ENCODE measurements around the gene GABRB2.

GABRB2 gene

DNA sequence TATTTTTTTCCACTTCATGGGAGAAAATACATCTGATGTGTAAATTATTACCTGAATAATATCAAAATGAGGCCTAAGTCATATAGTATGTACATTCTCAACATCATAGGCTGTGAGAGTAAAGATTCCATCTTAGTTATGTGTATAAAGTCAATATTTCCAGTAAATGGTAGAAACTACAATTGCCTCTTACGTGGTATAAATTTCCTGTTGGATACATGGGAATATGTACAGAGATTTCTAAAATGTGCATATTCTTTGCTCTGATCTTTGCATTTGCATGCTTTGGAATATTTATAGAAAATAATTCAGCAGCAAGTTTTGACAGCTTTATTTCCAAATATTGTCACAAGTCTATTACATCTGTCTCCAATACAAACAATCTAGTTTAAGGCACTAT lies 78.8 kb downstream of the GABRB2 start:
- ChIA-PET CTCF (no interaction called here), POLR2A (no interaction called here)
- TF ChIP-seq FOXA1 (IDR thresholded peaks at IDR 0.05) = no peak
- TF ChIP-seq CTBP1 (IDR thresholded peaks at IDR 0.05; ENCODE audit: borderline replicate concordance) = no peak
- no peak for TF ChIP-seq HDGF (IDR thresholded peaks at IDR 0.05; ENCODE audit: borderline replicate concordance)
- no peak for TF ChIP-seq ZNF384 (IDR thresholded peaks at IDR 0.05)
- TF ChIP-seq TARDBP (IDR thresholded peaks at IDR 0.05) = no peak
- no peak for TF ChIP-seq ELF4 (IDR thresholded peaks at IDR 0.05)
- no peak for TF ChIP-seq BHLHE40 (IDR thresholded peaks at IDR 0.05; ENCODE audit: borderline replicate concordance)
- TF ChIP-seq ARNT (IDR thresholded peaks at IDR 0.05) = no peak
- no peak for TF ChIP-seq FOXM1 (IDR thresholded peaks at IDR 0.05; ENCODE audit: borderline replicate concordance)
- TF ChIP-seq SUZ12 (IDR thresholded peaks at IDR 0.05) = no peak
- TF ChIP-seq NFRKB (IDR thresholded peaks at IDR 0.05) = no peak
- TF ChIP-seq SP1 (IDR thresholded peaks at IDR 0.05) = no peak
- no peak for TF ChIP-seq FOXK2 (IDR thresholded peaks at IDR 0.05)
- TF ChIP-seq, protein P1, sequence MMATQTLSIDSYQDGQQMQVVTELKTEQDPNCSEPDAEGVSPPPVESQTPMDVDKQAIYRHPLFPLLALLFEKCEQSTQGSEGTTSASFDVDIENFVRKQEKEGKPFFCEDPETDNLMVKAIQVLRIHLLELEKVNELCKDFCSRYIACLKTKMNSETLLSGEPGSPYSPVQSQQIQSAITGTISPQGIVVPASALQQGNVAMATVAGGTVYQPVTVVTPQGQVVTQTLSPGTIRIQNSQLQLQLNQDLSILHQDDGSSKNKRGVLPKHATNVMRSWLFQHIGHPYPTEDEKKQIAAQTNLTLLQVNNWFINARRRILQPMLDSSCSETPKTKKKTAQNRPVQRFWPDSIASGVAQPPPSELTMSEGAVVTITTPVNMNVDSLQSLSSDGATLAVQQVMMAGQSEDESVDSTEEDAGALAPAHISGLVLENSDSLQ (IDR thresholded peaks at IDR 0.05) = no peak
- no peak for TF ChIP-seq LEF1 (IDR thresholded peaks at IDR 0.05; ENCODE audit: borderline replicate concordance)
- no peak for TF ChIP-seq L3MBTL2 (conservative IDR thresholded peaks at IDR 0.05)
- DNase-seq (ENCODE audit: extremely low spot score) = no peak

DNA sequence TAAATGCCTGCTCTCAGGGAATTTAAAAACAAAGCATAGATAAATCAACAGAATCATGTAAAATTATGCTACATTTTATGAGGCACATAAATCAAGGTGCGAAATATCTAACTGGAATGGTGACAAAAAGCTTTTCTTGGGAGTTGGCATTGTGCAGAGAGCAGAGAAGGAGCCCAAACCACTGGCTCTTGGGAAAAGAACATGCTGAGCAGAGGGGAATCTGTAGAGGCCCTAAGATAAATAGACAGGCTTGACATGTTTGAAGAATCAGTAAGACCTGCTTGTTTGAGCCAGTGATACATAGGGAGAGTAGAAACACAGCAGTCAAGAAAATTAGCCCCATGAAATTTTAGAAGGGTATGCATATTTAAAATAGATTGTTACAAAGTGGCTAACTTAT lies 85.8 kb downstream of the GABRB2 start:
- POLR2A ChIA-PET = no interaction called here
- no peak for TF ChIP-seq SP1 (IDR thresholded peaks at IDR 0.05)
- CTCF ChIA-PET = no interaction called here
- no peak for DNase-seq (ENCODE audit: extremely low spot score)

DNA sequence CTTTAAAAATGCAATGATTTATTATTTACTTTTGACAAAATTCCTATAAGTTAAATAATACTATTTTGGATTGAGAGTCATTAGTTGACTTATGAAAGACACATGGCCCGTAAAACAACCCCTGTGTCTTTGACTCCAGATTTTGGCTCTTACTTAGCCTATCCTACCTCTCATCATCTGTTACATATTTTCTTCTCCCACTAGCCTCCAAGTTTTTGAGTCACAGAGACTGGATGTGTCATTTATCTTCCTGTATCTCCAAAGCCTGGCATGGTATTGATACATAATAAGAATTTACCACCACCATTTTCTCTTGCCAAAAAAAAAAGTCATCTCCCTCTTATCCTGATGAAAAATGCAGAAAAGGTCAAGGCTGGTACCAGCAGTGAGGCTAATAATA lies 99.9 kb downstream of the GABRB2 start:
- CTCF ChIA-PET = no interaction called here
- DNase-seq (ENCODE audit: extremely low spot score) = no peak
- POLR2A ChIA-PET = no interaction called here
- TF ChIP-seq HDGF (IDR thresholded peaks at IDR 0.05; ENCODE audit: borderline replicate concordance) (no peak), LEF1 (IDR thresholded peaks at IDR 0.05; ENCODE audit: borderline replicate concordance) (no peak), ZNF384 (IDR thresholded peaks at IDR 0.05) (no peak), FOXA1 (IDR thresholded peaks at IDR 0.05) (no peak), FOXM1 (IDR thresholded peaks at IDR 0.05; ENCODE audit: borderline replicate concordance) (no peak), L3MBTL2 (conservative IDR thresholded peaks at IDR 0.05) (no peak), CTBP1 (IDR thresholded peaks at IDR 0.05; ENCODE audit: borderline replicate concordance) (no peak), BHLHE40 (IDR thresholded peaks at IDR 0.05; ENCODE audit: borderline replicate concordance) (no peak), ARNT (IDR thresholded peaks at IDR 0.05) (no peak), TARDBP (IDR thresholded peaks at IDR 0.05) (no peak), NFRKB (IDR thresholded peaks at IDR 0.05) (no peak), SUZ12 (IDR thresholded peaks at IDR 0.05) (no peak), FOXK2 (IDR thresholded peaks at IDR 0.05) (no peak), ELF4 (IDR thresholded peaks at IDR 0.05) (no peak), SP1 (IDR thresholded peaks at IDR 0.05) (no peak)
- TF ChIP-seq, protein P1 (IDR thresholded peaks at IDR 0.05) = no peak

DNA sequence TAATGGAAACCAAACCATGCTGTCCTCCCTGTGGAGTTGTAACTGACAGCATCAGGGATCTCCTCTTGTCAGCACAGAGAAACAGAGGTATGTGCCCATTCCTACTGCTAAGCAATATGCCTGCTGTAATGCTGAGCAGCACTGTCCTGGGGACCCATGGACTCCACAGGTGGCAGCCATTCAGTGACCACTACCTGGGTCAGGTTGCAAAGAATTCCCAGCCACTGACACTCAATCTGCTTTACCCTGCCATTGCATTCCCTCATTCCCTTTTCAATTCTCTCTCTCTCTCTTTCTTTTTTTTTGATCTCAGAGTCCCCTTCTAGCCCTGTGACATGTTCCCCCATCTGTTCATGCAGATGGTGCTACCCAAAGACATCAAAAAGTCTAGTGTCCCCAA lies 104.1 kb downstream of the GABRB2 start:
- TF ChIP-seq CTBP1 (IDR thresholded peaks at IDR 0.05; ENCODE audit: borderline replicate concordance) (no peak), ZNF384 (IDR thresholded peaks at IDR 0.05) (no peak), L3MBTL2 (conservative IDR thresholded peaks at IDR 0.05) (no peak), NFRKB (IDR thresholded peaks at IDR 0.05) (no peak), SUZ12 (IDR thresholded peaks at IDR 0.05) (no peak), BHLHE40 (IDR thresholded peaks at IDR 0.05; ENCODE audit: borderline replicate concordance) (no peak), ELF4 (IDR thresholded peaks at IDR 0.05) (no peak)
- CTCF ChIA-PET = no interaction called here
- no peak for DNase-seq (ENCODE audit: extremely low spot score)
- POLR2A ChIA-PET = no interaction called here

DNA sequence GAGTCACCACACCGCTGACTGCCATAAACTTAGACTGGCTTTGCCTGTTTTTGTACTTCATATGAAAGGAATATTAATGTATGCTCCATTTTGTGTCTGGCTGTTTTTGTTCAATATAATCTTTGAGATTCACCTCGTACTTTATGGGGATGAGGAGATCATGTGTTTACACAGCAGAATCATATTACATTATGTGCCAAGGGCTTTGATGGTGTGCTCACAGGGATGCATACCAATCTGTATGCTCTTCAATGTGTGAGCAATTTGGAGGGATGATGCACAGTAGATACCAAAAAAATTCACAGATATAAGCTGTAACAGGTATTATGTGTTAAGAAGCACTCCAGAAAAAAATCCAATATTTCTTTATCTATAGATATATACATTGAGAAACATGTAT lies 113.7 kb downstream of the GABRB2 start:
- no peak for DNase-seq (ENCODE audit: extremely low spot score)
- ChIA-PET POLR2A (no interaction called here), CTCF (no interaction called here)
- no peak for TF ChIP-seq FOXA1 (IDR thresholded peaks at IDR 0.05)
- TF ChIP-seq, protein P1 (IDR thresholded peaks at IDR 0.05) = no peak
- no peak for TF ChIP-seq ZNF384 (IDR thresholded peaks at IDR 0.05)
- no peak for TF ChIP-seq HDGF (IDR thresholded peaks at IDR 0.05; ENCODE audit: borderline replicate concordance)
- no peak for TF ChIP-seq FOXM1 (IDR thresholded peaks at IDR 0.05; ENCODE audit: borderline replicate concordance)
- TF ChIP-seq SP1 (IDR thresholded peaks at IDR 0.05) = no peak
- TF ChIP-seq TARDBP (IDR thresholded peaks at IDR 0.05) = no peak
- TF ChIP-seq NFRKB (IDR thresholded peaks at IDR 0.05) = no peak

DNA sequence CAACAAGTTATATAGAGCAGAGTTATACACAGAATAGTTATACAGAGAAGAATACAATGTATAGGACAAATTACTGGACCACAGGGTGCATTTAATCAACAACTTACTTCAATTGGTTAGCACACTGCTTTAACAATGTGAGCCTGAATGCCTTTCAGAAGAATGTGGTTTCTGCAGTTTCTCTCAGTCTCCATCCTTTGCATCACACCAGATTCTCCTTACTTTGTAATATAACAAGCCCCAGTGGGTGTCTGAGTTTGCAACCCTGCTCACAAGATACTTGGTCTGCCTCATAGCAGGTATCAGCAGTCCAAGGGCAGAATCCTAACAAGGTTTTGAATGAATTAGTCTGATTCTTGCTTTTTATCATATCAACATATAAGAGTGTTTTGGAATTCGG lies 114.6 kb downstream of the GABRB2 start:
- ChIA-PET POLR2A (no interaction called here), CTCF (no interaction called here)
- DNase-seq (ENCODE audit: extremely low spot score) = no peak
- TF ChIP-seq CTBP1 (IDR thresholded peaks at IDR 0.05; ENCODE audit: borderline replicate concordance) = no peak
- no peak for TF ChIP-seq BHLHE40 (IDR thresholded peaks at IDR 0.05; ENCODE audit: borderline replicate concordance)
- no peak for TF ChIP-seq TARDBP (IDR thresholded peaks at IDR 0.05)
- TF ChIP-seq FOXK2 (IDR thresholded peaks at IDR 0.05) = no peak
- TF ChIP-seq FOXM1 (IDR thresholded peaks at IDR 0.05; ENCODE audit: borderline replicate concordance) = no peak
- no peak for TF ChIP-seq ZNF384 (IDR thresholded peaks at IDR 0.05)
- TF ChIP-seq NFRKB (IDR thresholded peaks at IDR 0.05) = no peak
- no peak for TF ChIP-seq HDGF (IDR thresholded peaks at IDR 0.05; ENCODE audit: borderline replicate concordance)
- no peak for TF ChIP-seq L3MBTL2 (conservative IDR thresholded peaks at IDR 0.05)
- no peak for TF ChIP-seq LEF1 (IDR thresholded peaks at IDR 0.05; ENCODE audit: borderline replicate concordance)
- TF ChIP-seq ARNT (IDR thresholded peaks at IDR 0.05) = no peak
- TF ChIP-seq ELF4 (IDR thresholded peaks at IDR 0.05) = no peak
- TF ChIP-seq SUZ12 (IDR thresholded peaks at IDR 0.05) = no peak
- no peak for TF ChIP-seq FOXA1 (IDR thresholded peaks at IDR 0.05)
- TF ChIP-seq, protein P1 (IDR thresholded peaks at IDR 0.05) = no peak
- no peak for TF ChIP-seq SP1 (IDR thresholded peaks at IDR 0.05)
